ENCODE data around the gene VDAC1.
"Not testable (repeated sequence)": the region's sequence is repeated elsewhere in the genome, so short reads cannot be mapped to it uniquely, and the experiment has no call there.

Gene VDAC1

GRCh38 chr5:133941456-133942196, 63.1 kb downstream of the VDAC1 start:
- no peak for DNase-seq (ENCODE audit: low read depth)

GRCh38 chr5:133939668-133940067, 65.1 kb downstream of the VDAC1 start:
- no peak for DNase-seq (ENCODE audit: low read depth)

GRCh38 chr5:133938929-133939328, 65.8 kb downstream of the VDAC1 start:
- DNase-seq (ENCODE audit: low read depth): no peak

GRCh38 chr5:133938039-133938821, 66.5 kb downstream of the VDAC1 start:
- DNase-seq (ENCODE audit: low read depth): no peak

- DNase-seq (ENCODE audit: low read depth): not testable (repeated sequence)
Observed at GRCh38 chr5:133937628-133938027, 67.1 kb downstream of the VDAC1 start.

GRCh38 chr5:133936651-133937015, 68.1 kb downstream of the VDAC1 start:
- DNase-seq (ENCODE audit: low read depth): no peak

- not testable (repeated sequence) for DNase-seq (ENCODE audit: low read depth)
Observed at GRCh38 chr5:133935991-133936650, 68.7 kb downstream of the VDAC1 start.

- no peak for DNase-seq (ENCODE audit: low read depth)
Observed at GRCh38 chr5:133935667-133935940, 69.2 kb downstream of the VDAC1 start.

- no peak for DNase-seq (ENCODE audit: low read depth)
Observed at GRCh38 chr5:133934822-133935666, 69.7 kb downstream of the VDAC1 start.

- no peak for DNase-seq (ENCODE audit: low read depth)
Observed at GRCh38 chr5:133934311-133934710, 70.5 kb downstream of the VDAC1 start.

- DNase-seq (ENCODE audit: low read depth): no peak
Observed at GRCh38 chr5:133933670-133934295, 71.0 kb downstream of the VDAC1 start.

- no peak for DNase-seq (ENCODE audit: low read depth)
Observed at GRCh38 chr5:133933169-133933509, 71.6 kb downstream of the VDAC1 start.

- DNase-seq (ENCODE audit: low read depth): no peak
Observed at GRCh38 chr5:133932441-133933168, 72.2 kb downstream of the VDAC1 start.

- no peak for DNase-seq (ENCODE audit: low read depth)
Observed at GRCh38 chr5:133931546-133931945, 73.2 kb downstream of the VDAC1 start.

- DNase-seq (ENCODE audit: low read depth): no peak
Observed at GRCh38 chr5:133930813-133931090, 74.0 kb downstream of the VDAC1 start.

- peak; percentile 50 for DNase-seq (ENCODE audit: low read depth)
Observed at GRCh38 chr5:133930061-133930812, 74.5 kb downstream of the VDAC1 start.

- no peak for DNase-seq (ENCODE audit: low read depth)
Observed at GRCh38 chr5:133928587-133929393, 76.0 kb downstream of the VDAC1 start.

GRCh38 chr5:133927300-133928180, 77.2 kb downstream of the VDAC1 start:
- no peak for DNase-seq (ENCODE audit: low read depth)
